PC-3 (cell line): ENCODE results near the gene CCSER1. TPM values are rescaled to one million over a fixed set of nuclear protein-coding genes. Genes with fewer than 3 reads are reported as not detected.

Experiments
- ATAC-seq: fragments of 200-7000 bp; cut with Tn5 transposase; 2 replicates; pipeline ENCODE4 v1.9.1; 2020; ENCODE audit warnings: mild to moderate bottlenecking, moderate library complexity
- BruUV-seq: library from RNA; stranded (reverse); fragments of 400-500 nt; replicated peaks from 2 replicates; lab custom pipeline; 2021; lab: Mats Ljungman, UMichigan
- CTCF ChIA-PET: fragments of 300-600 bp; sonication (Branson Sonifier 250); formaldehyde crosslinking; loops from one replicate; lab custom pipeline; 2022; ENCODE audit warnings: antibody characterized with exemption; lab: Charles Lee
- POLR2A ChIA-PET: fragments of 300-600 bp; sonication (Branson Sonifier 250); formaldehyde crosslinking; loops from one replicate; lab custom pipeline; 2022; ENCODE audit warnings: antibody characterized with exemption; ENCODE audit not compliant: unreplicated experiment; lab: Charles Lee
- DNase-seq: peaks from one replicate; pipeline ENCODE4 v3.0.0-alpha.2; 2015
- H2AFZ ChIP-seq: fragments of 300-600 bp; sonication (generic); 2 replicates; pipeline ENCODE4 v1.6.0; 2016; ENCODE audit warnings: antibody characterized with exemption, low read length
- H3F3A ChIP-seq: fragments of 300-600 bp; sonication (generic); one replicate; pipeline ENCODE4 v1.6.0; 2017; ENCODE audit warnings: antibody characterized with exemption, low read length, control low read depth, mild to moderate bottlenecking; ENCODE audit not compliant: unreplicated experiment
- H3K27ac ChIP-seq: fragments of 300-600 bp; sonication (generic); 2 replicates; pipeline ENCODE4 v1.5.1; 2016; ENCODE audit warnings: mild to moderate bottlenecking, low read length
- H3K27me3 ChIP-seq: fragments of 300-600 bp; sonication (generic); 2 replicates; pipeline ENCODE4 v1.6.1; 2016; ENCODE audit warnings: low read length, mixed read lengths
- H3K36me3 ChIP-seq: fragments of 300-600 bp; sonication (generic); 2 replicates; pipeline ENCODE4 v1.6.1; 2016; ENCODE audit warnings: low read depth, mixed run types, low read length, mixed read lengths
- H3K4me1 ChIP-seq: fragments of 300-600 bp; sonication (generic); 2 replicates; pipeline ENCODE4 v1.5.1; 2016; ENCODE audit warnings: low read length; ENCODE audit not compliant: insufficient read depth
- H3K4me2 ChIP-seq: fragments of 300-600 bp; sonication (generic); 2 replicates; pipeline ENCODE4 v1.6.0; 2016; ENCODE audit warnings: low read length
- H3K4me3 ChIP-seq: fragments of 300-600 bp; sonication (generic); 2 replicates; pipeline ENCODE4 v1.5.1; 2016; ENCODE audit warnings: mild to moderate bottlenecking, low read length, mixed read lengths
- H3K79me2 ChIP-seq: fragments of 300-600 bp; sonication (generic); 2 replicates; pipeline ENCODE4 v1.6.1; 2017; ENCODE audit warnings: low read length, mixed read lengths
- H3K9ac ChIP-seq: fragments of 300-600 bp; sonication (generic); 2 replicates; pipeline ENCODE4 v1.6.0; 2016; ENCODE audit warnings: mild to moderate bottlenecking, low read length
- H3K9me2 ChIP-seq: fragments of 300-600 bp; sonication (generic); replicated peaks from 2 replicates; pipeline ENCODE4 v1.6.1; 2016; ENCODE audit warnings: mixed run types, low read length, mixed read lengths
- H3K9me3 ChIP-seq: fragments of 300-600 bp; sonication (generic); 2 replicates; pipeline ENCODE4 v1.6.1; 2016; ENCODE audit warnings: low read length, mixed read lengths
- H4K20me1 ChIP-seq: fragments of 300-600 bp; sonication (generic); 2 replicates; pipeline ENCODE4 v1.6.1; 2016; ENCODE audit warnings: low read length, mixed read lengths
- EZH2 ChIP-seq: fragments of 300-600 bp; sonication (generic); IDR thresholded peaks from one replicate; pipeline ENCODE4 v1.6.1; 2017; ENCODE audit warnings: antibody characterized with exemption, mild to moderate bottlenecking, low read length; ENCODE audit not compliant: unreplicated experiment
- EZH2phosphoT487 ChIP-seq: fragments of 300-600 bp; sonication (generic); IDR thresholded peaks from 2 replicates; pipeline ENCODE4 v1.6.1; 2018; ENCODE audit warnings: mild to moderate bottlenecking, antibody characterized with exemption, low read length, borderline replicate concordance
- intact Hi-C: fragments of 100-400 bp; cut with micrococcal nuclease; formaldehyde crosslinking; loops from 2 replicates; pipeline ENCODE4 v1.9.0; 2023
- total RNA-seq: library from RNA; depleted of rRNA; stranded (reverse); fragments of >200 nt; gene quantifications from 2 replicates; pipeline ENCODE4 v1.2.3, GENCODE V29; 2014
- TF ChIP-seq, protein P1 (sequence below): fragments of 300-600 bp; sonication (generic); conservative IDR thresholded peaks from 2 replicates; pipeline ENCODE4 v1.5.1; 2017; ENCODE audit warnings: antibody characterized with exemption, low read depth, mild to moderate bottlenecking, low read length

Gene CCSER1
- total RNA-seq, 1 experiment from 2014 or later, result 6.0 TPM

DNA sequence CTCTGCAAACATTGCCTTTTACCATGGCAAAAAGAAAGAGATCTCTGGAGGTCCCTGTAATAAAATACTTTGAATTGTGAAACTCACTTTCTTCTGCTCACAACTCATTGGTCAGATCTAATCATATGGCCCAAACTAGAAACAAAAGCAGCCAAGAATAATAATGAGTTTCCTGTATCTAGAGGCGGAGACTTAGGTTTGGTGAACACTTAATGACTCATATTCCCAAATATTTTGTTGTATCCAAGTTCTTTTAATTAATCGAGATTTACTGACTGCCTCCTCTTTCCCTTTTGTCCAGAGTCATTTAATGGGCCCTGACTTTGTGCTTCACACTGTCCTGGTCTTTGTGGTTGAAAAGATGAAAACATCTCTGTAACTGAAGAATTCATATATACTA lies 190.6 kb downstream of the CCSER1 start:
- H2AFZ ChIP-seq, result no peak overlapping the region
- peaks cover 42% of the 10 kb centered on the region for H3K4me1 ChIP-seq
- peak; percentile 77 for DNase-seq
- TF ChIP-seq EZH2, result no peak
- no peak for TF ChIP-seq EZH2phosphoT487
- TF ChIP-seq, protein P1, sequence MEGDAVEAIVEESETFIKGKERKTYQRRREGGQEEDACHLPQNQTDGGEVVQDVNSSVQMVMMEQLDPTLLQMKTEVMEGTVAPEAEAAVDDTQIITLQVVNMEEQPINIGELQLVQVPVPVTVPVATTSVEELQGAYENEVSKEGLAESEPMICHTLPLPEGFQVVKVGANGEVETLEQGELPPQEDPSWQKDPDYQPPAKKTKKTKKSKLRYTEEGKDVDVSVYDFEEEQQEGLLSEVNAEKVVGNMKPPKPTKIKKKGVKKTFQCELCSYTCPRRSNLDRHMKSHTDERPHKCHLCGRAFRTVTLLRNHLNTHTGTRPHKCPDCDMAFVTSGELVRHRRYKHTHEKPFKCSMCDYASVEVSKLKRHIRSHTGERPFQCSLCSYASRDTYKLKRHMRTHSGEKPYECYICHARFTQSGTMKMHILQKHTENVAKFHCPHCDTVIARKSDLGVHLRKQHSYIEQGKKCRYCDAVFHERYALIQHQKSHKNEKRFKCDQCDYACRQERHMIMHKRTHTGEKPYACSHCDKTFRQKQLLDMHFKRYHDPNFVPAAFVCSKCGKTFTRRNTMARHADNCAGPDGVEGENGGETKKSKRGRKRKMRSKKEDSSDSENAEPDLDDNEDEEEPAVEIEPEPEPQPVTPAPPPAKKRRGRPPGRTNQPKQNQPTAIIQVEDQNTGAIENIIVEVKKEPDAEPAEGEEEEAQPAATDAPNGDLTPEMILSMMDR, result no peak
- no TSS peak for BruUV-seq
- peak overlapping the region; percentile 44; the same call in 1 of the 2 replicates for H3K4me3 ChIP-seq
- H3K4me2 ChIP-seq, result peak overlapping the region; percentile 73
- H3K36me3 ChIP-seq, result no peaks in the 10 kb centered on the region
- ATAC-seq, result peak; percentile 56
- H3K9ac ChIP-seq, result peak overlapping the region; percentile 61
- ChIA-PET POLR2A (no interaction called here), CTCF (no interaction called here)
- intact Hi-C loops, result loop anchor here (5.0 to 10.0 kb wide), 2 partner anchors 100 to 1987 kb away; partner anchors contain the start of gene GRID2
- no peaks in the 10 kb centered on the region for H3K79me2 ChIP-seq
- peak overlapping the region; percentile 97 for H3K27ac ChIP-seq
- no peaks in the 10 kb centered on the region for H3K9me2 ChIP-seq
- no peaks in the 10 kb centered on the region for H4K20me1 ChIP-seq
- no peaks in the 10 kb centered on the region for H3K9me3 ChIP-seq
- H3F3A ChIP-seq, result peaks cover 7% of the 10 kb centered on the region
- H3K27me3 ChIP-seq, result no peaks in the 10 kb centered on the region

DNA sequence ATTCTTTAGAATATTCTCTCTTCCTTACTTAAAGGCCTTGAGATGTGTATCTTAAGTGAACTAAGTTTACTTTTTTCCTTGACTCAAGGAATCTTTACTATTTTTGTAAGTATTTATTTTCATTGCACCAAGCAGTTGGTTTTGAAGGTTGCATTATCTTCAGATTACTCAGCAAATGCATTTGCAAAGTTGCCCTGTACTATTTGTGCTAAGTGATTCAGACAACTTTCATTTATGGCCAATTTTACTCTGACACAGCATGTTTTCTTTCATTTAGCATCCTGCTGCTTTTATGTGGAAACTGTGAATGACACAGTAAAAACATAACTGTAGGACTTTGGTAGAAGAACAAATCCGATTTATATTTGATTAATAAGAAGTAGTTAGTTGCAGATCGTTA lies 191.0 kb downstream of the CCSER1 start:
- no peaks in the 10 kb centered on the region for H3K36me3 ChIP-seq
- peaks cover 7% of the 10 kb centered on the region for H3F3A ChIP-seq
- no peaks in the 10 kb centered on the region for H3K9me2 ChIP-seq
- H3K4me1 ChIP-seq, result peaks cover 42% of the 10 kb centered on the region
- H3K9me3 ChIP-seq, result no peaks in the 10 kb centered on the region
- H3K4me2 ChIP-seq, result peak overlapping the region; percentile 73
- H3K4me3 ChIP-seq, result peak overlapping the region; percentile 44; the same call in 1 of the 2 replicates
- CTCF ChIA-PET, result no interaction called here
- intact Hi-C loops, result loop anchor here (5.0 to 10.0 kb wide), 2 partner anchors 99 to 1987 kb away; partner anchors contain the start of gene GRID2
- POLR2A ChIA-PET, result no interaction called here
- peak overlapping the region; percentile 97 for H3K27ac ChIP-seq
- H3K27me3 ChIP-seq, result no peaks in the 10 kb centered on the region
- peak overlapping the region; percentile 61 for H3K9ac ChIP-seq
- DNase-seq, result peak; percentile 74
- ATAC-seq, result peak; percentile 61
- H3K79me2 ChIP-seq, result no peaks in the 10 kb centered on the region
- TF ChIP-seq EZH2 (no peak), EZH2phosphoT487 (no peak)
- TF ChIP-seq, protein P1, result no peak
- no TSS peak for BruUV-seq
- no peaks in the 10 kb centered on the region for H4K20me1 ChIP-seq
- H2AFZ ChIP-seq, result no peak overlapping the region

DNA sequence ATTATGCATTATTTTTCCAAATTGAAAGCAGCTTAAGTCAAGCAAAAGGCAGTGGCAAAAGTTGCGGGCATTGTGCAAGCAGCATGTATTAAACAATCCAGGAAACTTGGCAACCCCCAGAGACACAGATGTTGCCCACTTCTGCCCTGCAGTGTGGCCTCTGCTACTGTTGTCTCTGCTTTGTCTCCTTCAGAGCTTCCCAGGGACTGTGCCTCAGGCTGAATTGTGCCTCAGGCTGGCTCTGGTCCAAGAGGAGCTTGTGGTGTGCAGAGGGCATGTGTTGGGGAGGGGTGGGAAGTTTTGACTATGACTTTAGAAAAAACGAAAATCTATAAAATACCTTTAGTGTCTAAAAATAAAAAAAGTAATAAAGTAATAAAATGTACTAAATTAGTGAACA lies 201.4 kb downstream of the CCSER1 start:
- Histone ChIP-seq H3K4me2 (peak overlapping the region; percentile 34; the same call in 1 of the 2 replicates), H3K27me3 (no peaks in the 10 kb centered on the region), H3K9ac (no peak overlapping the region), H4K20me1 (no peaks in the 10 kb centered on the region), H3K9me3 (no peaks in the 10 kb centered on the region), H3K27ac (no peak overlapping the region), H3K4me1 (peaks cover 4% of the 10 kb centered on the region; the same call in 1 of the 2 replicates), H3F3A (no peaks in the 10 kb centered on the region), H2AFZ (no peak overlapping the region), H3K4me3 (no peak overlapping the region), H3K36me3 (no peaks in the 10 kb centered on the region), H3K9me2 (no peaks in the 10 kb centered on the region), H3K79me2 (no peaks in the 10 kb centered on the region)
- no TSS peak for BruUV-seq
- ATAC-seq (peak; percentile 40; the same call in 1 of the 2 replicates), DNase-seq (peak; percentile 67)
- POLR2A ChIA-PET, result no interaction called here
- CTCF ChIA-PET, result no interaction called here
- intact Hi-C loops, result no loop called here
- TF ChIP-seq EZH2phosphoT487, result no peak
- TF ChIP-seq, protein P1, result no peak
- no peak for TF ChIP-seq EZH2
